HL-60 (cell line): Measurements from ENCODE around the gene BCAR1.

ENCODE experiments used
- DNase-seq, 2 experiments: peaks; one replicate each; pipeline ENCODE4 v3.0.0-alpha.2; 2010 to 2020; ENCODE audit warnings: low read depth in 1 of 2, low spot score in 1 of 2
- H3K27ac ChIP-seq: fragments of 250-450 bp; sonication (Bioruptor Pico); replicated peaks from 2 replicates; pipeline ENCODE4 v1.5.1; 2020; ENCODE audit warnings: mild to moderate bottlenecking, moderate library complexity
- H3K27me3 ChIP-seq: fragments of 250-450 bp; sonication (Bioruptor Pico); 2 replicates; pipeline ENCODE4 v1.5.1; 2021; ENCODE audit warnings: mild to moderate bottlenecking, moderate library complexity; ENCODE audit not compliant: insufficient read depth, poor library complexity, severe bottlenecking
- H3K4me3 ChIP-seq: replicated peaks from 2 replicates; pipeline ENCODE4 v1.5.1; 2011; ENCODE audit warnings: mild to moderate bottlenecking, control low read depth, low read length; ENCODE audit not compliant: insufficient read depth
- GABPA ChIP-seq: IDR thresholded peaks from 2 replicates; pipeline ENCODE4 v1.6.1; 2012; ENCODE audit warnings: low read depth
- POLR2AphosphoS5 ChIP-seq: IDR thresholded peaks from 2 replicates; pipeline ENCODE4 v1.6.1; 2012; ENCODE audit warnings: low read depth
- SPI1 ChIP-seq: IDR thresholded peaks from 2 replicates; pipeline ENCODE4 v1.6.1; 2012; ENCODE audit warnings: low read depth, mild to moderate bottlenecking, borderline replicate concordance
- TF ChIP-seq, protein P1 (sequence below): IDR thresholded peaks from 2 replicates; pipeline ENCODE4 v1.6.1; 2012; ENCODE audit warnings: low read depth; ENCODE audit not compliant: insufficient replicate concordance
- TF ChIP-seq, protein P2 (sequence below): IDR thresholded peaks from one replicate; pipeline ENCODE4 v1.5.1; 2011; ENCODE audit warnings: low read length, control low read depth, inconsistent platforms; ENCODE audit not compliant: insufficient read depth

Gene BCAR1

DNA sequence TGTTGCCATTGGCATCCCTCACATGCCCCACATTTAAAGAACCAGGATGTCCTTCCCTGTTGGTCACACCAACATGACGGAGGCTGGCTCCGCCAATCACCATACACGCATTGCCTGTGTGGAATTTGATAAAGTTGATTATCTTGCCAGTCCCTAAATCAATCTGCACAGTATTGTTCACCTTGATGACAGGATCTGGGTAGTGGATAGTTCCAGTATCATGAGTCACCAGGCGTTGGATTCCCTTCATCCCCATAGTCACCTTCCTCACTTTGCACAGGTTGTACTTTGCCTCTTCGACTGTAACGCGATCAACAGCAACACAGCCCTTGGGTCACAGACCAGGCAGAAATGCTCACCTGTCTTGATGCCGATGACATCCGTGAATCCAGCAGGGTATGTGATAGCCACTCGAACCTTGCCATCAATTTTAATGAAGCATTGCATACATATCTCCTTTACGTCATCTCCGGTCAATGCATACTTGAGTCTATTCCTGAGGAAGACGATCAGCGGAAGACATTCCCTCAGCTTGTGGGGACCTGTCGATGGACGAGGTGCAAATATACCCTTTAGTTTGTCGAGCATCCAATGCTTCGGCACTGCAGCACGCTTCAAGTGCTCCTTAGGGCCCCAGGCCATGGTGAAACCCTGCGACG lies 58.7 kb downstream of the BCAR1 start:
- no peak overlapping the region for H3K4me3 ChIP-seq
- H3K27me3 ChIP-seq = peaks cover 5% of the 10 kb centered on the region
- no peak overlapping the region for H3K27ac ChIP-seq
- no peak for DNase-seq
- TF ChIP-seq GABPA (no peak), SPI1 (no peak), POLR2AphosphoS5 (no peak)
- TF ChIP-seq, protein P1, sequence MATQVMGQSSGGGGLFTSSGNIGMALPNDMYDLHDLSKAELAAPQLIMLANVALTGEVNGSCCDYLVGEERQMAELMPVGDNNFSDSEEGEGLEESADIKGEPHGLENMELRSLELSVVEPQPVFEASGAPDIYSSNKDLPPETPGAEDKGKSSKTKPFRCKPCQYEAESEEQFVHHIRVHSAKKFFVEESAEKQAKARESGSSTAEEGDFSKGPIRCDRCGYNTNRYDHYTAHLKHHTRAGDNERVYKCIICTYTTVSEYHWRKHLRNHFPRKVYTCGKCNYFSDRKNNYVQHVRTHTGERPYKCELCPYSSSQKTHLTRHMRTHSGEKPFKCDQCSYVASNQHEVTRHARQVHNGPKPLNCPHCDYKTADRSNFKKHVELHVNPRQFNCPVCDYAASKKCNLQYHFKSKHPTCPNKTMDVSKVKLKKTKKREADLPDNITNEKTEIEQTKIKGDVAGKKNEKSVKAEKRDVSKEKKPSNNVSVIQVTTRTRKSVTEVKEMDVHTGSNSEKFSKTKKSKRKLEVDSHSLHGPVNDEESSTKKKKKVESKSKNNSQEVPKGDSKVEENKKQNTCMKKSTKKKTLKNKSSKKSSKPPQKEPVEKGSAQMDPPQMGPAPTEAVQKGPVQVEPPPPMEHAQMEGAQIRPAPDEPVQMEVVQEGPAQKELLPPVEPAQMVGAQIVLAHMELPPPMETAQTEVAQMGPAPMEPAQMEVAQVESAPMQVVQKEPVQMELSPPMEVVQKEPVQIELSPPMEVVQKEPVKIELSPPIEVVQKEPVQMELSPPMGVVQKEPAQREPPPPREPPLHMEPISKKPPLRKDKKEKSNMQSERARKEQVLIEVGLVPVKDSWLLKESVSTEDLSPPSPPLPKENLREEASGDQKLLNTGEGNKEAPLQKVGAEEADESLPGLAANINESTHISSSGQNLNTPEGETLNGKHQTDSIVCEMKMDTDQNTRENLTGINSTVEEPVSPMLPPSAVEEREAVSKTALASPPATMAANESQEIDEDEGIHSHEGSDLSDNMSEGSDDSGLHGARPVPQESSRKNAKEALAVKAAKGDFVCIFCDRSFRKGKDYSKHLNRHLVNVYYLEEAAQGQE = no peak
- TF ChIP-seq, protein P2, sequence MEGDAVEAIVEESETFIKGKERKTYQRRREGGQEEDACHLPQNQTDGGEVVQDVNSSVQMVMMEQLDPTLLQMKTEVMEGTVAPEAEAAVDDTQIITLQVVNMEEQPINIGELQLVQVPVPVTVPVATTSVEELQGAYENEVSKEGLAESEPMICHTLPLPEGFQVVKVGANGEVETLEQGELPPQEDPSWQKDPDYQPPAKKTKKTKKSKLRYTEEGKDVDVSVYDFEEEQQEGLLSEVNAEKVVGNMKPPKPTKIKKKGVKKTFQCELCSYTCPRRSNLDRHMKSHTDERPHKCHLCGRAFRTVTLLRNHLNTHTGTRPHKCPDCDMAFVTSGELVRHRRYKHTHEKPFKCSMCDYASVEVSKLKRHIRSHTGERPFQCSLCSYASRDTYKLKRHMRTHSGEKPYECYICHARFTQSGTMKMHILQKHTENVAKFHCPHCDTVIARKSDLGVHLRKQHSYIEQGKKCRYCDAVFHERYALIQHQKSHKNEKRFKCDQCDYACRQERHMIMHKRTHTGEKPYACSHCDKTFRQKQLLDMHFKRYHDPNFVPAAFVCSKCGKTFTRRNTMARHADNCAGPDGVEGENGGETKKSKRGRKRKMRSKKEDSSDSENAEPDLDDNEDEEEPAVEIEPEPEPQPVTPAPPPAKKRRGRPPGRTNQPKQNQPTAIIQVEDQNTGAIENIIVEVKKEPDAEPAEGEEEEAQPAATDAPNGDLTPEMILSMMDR = no peak

DNA sequence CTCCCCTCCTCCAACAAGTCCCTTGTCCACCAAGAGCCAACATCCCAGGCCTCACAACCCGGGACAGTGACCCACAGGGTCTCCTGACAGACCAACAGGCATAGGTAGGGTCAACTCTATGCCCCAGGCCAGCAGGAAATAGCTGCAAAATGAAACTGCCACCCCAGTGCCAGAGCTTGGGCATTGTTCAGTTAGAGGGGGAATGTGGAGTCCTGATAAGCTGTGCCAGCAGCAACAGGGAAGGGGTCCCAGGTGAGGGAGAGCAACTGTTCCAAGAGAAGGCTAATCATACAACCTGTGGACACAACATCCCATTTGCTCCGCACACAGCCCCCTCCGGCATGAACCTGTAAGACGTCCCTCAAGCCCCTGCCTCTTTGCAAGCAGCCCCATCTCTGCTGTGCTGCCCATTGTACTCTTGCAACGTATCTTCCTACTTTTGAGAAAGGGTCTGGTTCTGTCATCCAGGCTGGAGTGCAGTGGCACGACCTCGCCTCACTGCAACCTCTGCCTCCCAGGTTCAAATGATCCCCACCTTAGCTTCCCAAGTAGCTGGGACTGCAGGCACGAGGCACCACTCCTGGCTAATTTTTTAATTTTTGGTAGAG lies 61.7 kb downstream of the BCAR1 start:
- DNase-seq = no peak
- Histone ChIP-seq H3K27ac (no peak overlapping the region), H3K27me3 (no peaks in the 10 kb centered on the region), H3K4me3 (no peak overlapping the region)
- TF ChIP-seq SPI1 (no peak), GABPA (no peak)
- TF ChIP-seq, protein P2 = no peak
- TF ChIP-seq, protein P1 = no peak

DNA sequence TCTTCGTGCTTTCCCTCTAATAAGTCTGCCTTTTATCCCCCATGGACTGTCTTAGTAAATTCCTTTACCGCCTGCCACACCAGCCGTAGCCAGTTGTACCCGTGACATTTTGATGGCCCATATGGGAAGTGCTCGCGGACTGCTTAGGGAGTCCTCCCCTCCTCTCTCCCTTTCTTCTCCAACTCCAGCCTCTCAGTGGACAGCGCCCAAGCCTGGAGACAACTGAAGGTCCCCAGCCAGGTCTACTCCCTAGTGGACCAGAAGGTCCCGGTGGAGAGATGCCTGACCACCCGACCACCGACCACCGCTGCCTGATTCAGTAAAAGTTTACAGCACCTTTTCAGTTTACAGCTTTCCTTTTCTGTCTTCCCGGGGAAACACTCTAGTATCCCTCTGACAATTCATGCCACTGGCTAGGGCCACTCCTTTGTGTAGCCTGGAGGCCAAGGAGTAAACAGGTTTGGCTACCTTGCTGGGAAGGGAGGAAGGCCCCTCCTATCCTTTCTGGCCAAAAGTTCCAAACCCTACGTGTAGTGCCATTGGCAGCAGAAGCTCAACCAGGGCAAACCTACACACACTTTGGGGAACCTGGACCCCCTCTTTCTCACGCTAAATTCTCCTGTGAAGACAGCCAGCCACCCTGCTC lies 62.5 kb downstream of the BCAR1 start:
- TF ChIP-seq POLR2AphosphoS5 (no peak), SPI1 (no peak), GABPA (no peak)
- TF ChIP-seq, protein P2 = no peak
- TF ChIP-seq, protein P1 = no peak
- no peak overlapping the region for H3K27ac ChIP-seq
- no peak overlapping the region for H3K4me3 ChIP-seq
- H3K27me3 ChIP-seq = no peaks in the 10 kb centered on the region
- no peak for DNase-seq
